Measurements from ENCODE around the gene CLIP1.
A peak's percentile ranks its signal among the peaks of the same experiment; 100 is the strongest.

The CLIP1 gene

GRCh38 chr12:122346054-122346453 is 76.4 kb downstream of the CLIP1 start:
- POLR2A ChIA-PET, result no interaction called here
- TF ChIP-seq CTCF (IDR thresholded peaks at IDR 0.05; ENCODE audit: control extremely low read depth, extremely low read depth, low read depth, missing control alignments), result no peak
- DNase-seq (ENCODE audit: extremely low spot score), result no peak
- CTCF ChIA-PET, result interaction anchor here (2.5 to 3.8 kb wide), 2 partner anchors 10 kb away, joined by 20 to 22 read pairs; no protein-coding TSS in a partner anchor

- TF ChIP-seq CTCF (IDR thresholded peaks at IDR 0.05; ENCODE audit: control extremely low read depth, extremely low read depth, low read depth, missing control alignments), result no peak
- ChIA-PET POLR2A (no interaction called here), CTCF (interaction anchor here (1.1 to 1.7 kb wide), 4 partner anchors 9 to 53 kb away, joined by 3 to 7 read pairs (median 4); no protein-coding TSS in a partner anchor)
- no peak for DNase-seq (ENCODE audit: extremely low spot score)
These were observed 77.4 kb downstream of the CLIP1 start for GRCh38 chr12:122345042-122345441.

- DNase-seq (ENCODE audit: extremely low spot score), result peak; percentile 43
- TF ChIP-seq CTCF (IDR thresholded peaks at IDR 0.05; ENCODE audit: control extremely low read depth, extremely low read depth, low read depth, missing control alignments), result peak; percentile 65
- CTCF ChIA-PET, result interaction anchor here (0.6 to 5.3 kb wide), 17 partner anchors 9 to 288 kb away, joined by 3 to 60 read pairs (median 4); no protein-coding TSS in a partner anchor
- POLR2A ChIA-PET, result no interaction called here
These were observed 86.2 kb downstream of the CLIP1 start for GRCh38 chr12:122336015-122336946.

GRCh38 chr12:122333142-122334087 is 89.1 kb downstream of the CLIP1 start:
- TF ChIP-seq CTCF (IDR thresholded peaks at IDR 0.05; ENCODE audit: control extremely low read depth, extremely low read depth, low read depth, missing control alignments), result no peak
- ChIA-PET CTCF (interaction anchor here (1.7 to 5.3 kb wide), 3 partner anchors 9 to 21 kb away, joined by 5 to 60 read pairs (median 11); no protein-coding TSS in a partner anchor), POLR2A (no interaction called here)
- no peak for DNase-seq (ENCODE audit: extremely low spot score)

GRCh38 chr12:122327494-122328385 is 94.7 kb downstream of the CLIP1 start:
- POLR2A ChIA-PET, result interaction anchor here (0.5 kb wide), 1 partner anchor 917 kb away, joined by 5 read pairs; no protein-coding TSS in a partner anchor
- CTCF ChIA-PET, result interaction anchor here (1.0 to 2.7 kb wide), 6 partner anchors 9 to 27 kb away, joined by 3 to 15 read pairs (median 4); no protein-coding TSS in a partner anchor

More at GRCh38 chr12:122327494-122328385, 94.7 kb downstream of the CLIP1 start:
- no peak for TF ChIP-seq CTCF (IDR thresholded peaks at IDR 0.05; ENCODE audit: control extremely low read depth, extremely low read depth, low read depth, missing control alignments)
- DNase-seq (ENCODE audit: extremely low spot score), result no peak

Data from GM10248 (cell line).